Heart left ventricle (tissue), 13 donors: ENCODE results near the gene CCNJ.

Source experiments
- CTCF ChIP-seq, 12 donors: fragments of 200-600 bp; sonication (generic) in 4 of 12; IDR thresholded peaks; one replicate each; pipeline versions ENCODE4 v1.5.0 to v1.8.0; 2018 to 2022; ENCODE audit warnings: antibody characterized with exemption in 12 of 12, mild to moderate bottlenecking in 5 of 12
- POLR2A ChIP-seq, 2 donors: fragments of 450-650 bp; IDR thresholded peaks; one replicate each; pipeline ENCODE4 v1.6.1; 2017; ENCODE audit warnings: antibody characterized with exemption in 2 of 2, mild to moderate bottlenecking in 2 of 2, moderate library complexity in 2 of 2
- donor health status: ischemic (EF 13 %, LVEDD 7.1; RV severe dilation, severe dysfunction).
- donor health status: DM: no; HTN: yes; CAD: no.
- donor health status: DM: no; HTN: no; CAD: no.
- donor health status: ischemic (EF 25% LVEDD 6.9; RV normal size, moderate dysfunction).
- donor health status: ischemic (EF 25% LVEDD 5.7; RV mildly dilated, moderate dysfunction).
- donor health status: ischemic (EF 35%, LVEDD 5.7; RV mildly dilated, moderate dysfunction).
- donor health status: nonischemic (EF 11% LVEDD 7.7; RV severe dilation, severe dysfunction).
- donor health status: DM: yes; HTN: yes; CAD: no.
- donor health status: PGD.
- donor health status: ischemic (EF 29% LVEDD 5.4; RV normal size, mild dysfunction).
- donor health status: nonischemic (EF 23%, LVEDD 6.1; RV moderate dilation, normal function).

- TF ChIP-seq POLR2A (IDR thresholded peaks at IDR 0.05) (no peak), CTCF (IDR thresholded peaks at IDR 0.05) (no peak)
Observed at GRCh38 chr10:96053985-96054384, 10.6 kb downstream of the CCNJ start.
